EH (cell line): Measurements from ENCODE around the gene MACROD2.

Source experiments
- DNase-seq: peaks from one replicate; pipeline ENCODE4 v3.0.0-alpha.2; 2015; ENCODE audit warnings: low read depth

Gene MACROD2

DNA sequence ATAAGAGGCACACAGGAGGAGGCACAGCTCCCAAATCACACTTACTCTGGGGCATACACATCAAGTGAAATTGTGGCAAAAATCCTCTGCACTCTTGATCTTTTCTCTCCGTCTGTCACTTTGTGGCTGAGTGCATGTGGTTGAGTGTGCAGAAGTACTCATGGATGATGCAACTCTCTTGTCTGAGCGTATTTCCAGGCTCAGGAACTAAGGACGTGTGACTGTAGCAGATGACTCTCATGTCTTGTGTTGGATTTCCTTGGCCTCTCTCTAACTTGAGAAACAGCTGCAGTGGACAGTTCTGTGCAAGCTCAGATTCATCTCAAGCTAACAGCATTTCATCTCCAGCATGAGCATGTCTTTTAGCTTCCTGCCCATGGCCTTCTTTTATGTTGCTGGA, 587.5 kb downstream of the MACROD2 start:
- DNase-seq = peak; percentile 44

GRCh38 chr20:14583413-14583812, 588.1 kb downstream of the MACROD2 start:
- DNase-seq = peak; percentile 10

DNA sequence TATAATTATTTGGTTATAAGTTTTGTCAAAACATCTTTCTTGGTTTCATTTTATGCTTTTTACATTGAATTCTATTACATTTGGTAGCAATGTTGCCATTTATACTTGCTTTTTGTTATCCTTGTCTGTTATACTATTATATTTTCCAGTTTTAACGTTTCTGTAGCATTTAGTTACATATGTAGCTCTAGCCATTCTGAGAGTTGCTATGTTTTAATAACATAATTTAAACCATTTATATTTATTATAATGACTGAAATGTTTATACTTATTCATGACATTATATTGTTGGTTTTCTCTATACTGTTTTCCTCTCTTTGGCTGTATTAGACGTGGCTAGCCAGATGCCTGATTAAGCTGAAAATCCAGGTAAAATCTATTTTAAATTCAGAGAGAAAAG, 594.1 kb downstream of the MACROD2 start:
- DNase-seq = no peak

DNA sequence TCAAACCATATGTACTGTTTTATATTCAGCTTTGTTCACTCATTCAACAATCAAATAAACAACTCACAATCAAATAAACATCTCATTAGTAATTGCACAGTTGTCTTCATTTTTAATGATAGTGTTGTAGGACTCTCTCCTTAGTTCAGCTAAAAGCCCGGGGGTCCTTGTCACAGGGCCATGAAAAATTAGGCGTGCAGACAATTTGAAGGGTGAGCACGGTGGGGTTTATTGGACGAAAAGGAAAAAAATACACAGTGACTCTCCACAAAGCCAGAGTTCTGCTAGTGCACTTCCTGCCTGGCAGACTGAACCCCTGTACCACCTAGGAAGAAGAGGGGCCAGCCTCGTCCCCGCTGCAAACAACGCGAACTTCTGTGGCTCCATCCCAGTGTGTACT, 599.7 kb downstream of the MACROD2 start:
- DNase-seq = no peak

GRCh38 chr20:14597206-14597715, 601.9 kb downstream of the MACROD2 start:
- DNase-seq = no peak

- no peak for DNase-seq
Observed at GRCh38 chr20:14599613-14600012, 604.3 kb downstream of the MACROD2 start.

DNA sequence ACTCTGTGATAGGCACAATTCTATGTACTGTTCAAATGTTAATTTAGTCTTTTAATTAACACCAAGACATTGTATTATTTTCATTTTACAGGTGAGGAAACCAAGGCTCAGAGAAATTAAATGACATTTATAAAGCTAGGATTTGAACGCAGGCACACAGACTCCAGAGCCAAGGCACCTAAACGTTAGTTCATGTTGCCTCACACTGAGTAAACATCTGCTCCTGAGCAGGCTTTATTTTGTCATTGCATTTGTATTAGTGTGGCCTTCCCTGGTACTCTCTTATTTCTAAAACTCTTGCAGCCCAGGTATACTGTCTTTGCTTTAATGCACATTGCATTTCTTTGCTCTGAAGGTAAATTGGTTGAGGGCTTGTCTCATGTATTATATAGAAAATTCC, 605.2 kb downstream of the MACROD2 start:
- DNase-seq = no peak

DNA sequence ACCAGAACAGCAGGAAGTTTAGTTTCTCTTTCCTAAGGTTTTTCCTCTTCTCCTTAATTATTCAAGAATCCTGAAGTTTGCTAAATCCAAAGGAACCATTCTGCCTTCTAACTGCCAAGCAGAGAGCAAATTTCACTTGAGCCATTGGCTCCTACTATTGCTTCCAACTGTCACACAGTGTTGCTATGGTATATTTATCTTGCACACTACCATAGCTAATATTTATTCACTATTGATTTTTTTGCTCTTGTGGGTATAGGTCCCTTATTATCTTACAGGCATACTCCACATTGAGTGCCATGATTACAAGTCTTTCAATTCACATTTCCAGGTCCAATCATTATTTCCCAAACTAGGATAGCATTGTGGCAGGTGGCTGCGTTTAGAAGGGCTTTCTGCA, 608.8 kb downstream of the MACROD2 start:
- DNase-seq = no peak

DNA sequence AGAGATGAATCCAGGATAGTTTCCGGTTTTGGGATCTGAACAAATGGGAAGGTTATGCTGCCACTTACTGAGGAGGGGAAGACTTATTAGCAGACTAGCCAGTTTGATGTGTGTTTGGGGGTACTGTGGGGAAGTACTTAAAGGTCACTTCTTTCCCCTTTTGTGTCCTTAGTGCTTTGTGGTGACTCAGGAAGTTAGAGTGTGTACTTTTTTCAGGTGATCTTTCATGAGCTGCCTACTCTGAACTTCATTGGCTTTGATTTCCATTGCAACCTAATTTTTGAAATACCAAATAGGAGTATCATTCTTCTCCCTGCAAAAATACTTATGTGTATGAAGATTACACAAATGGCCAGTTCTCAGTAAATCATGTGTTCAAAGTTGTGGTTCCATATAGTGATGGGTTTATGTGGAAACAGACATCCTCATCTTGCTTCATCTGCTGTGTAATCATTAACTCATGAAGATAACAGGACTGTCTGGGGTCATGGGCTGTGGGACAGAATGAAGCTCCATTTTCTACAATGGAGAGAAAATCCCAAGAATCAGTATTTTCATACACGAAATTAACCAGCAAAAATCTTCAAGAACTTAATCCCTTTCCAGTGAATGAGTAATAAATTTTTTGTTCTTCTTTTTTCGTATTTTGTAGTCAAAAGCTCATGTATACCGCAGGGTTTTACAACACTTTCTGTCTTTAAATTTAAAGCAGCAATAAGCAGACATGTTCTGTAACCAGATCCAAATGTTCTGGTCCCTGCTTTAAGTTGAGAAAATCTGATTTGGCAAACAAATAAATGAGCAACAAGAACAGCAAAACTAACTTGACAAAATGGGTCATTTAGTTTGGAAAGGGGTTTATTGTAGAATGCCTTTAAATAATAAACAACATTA, 614.3 kb downstream of the MACROD2 start:
- no peak for DNase-seq

GRCh38 chr20:14611479-14611878, 616.2 kb downstream of the MACROD2 start:
- DNase-seq = no peak

DNA sequence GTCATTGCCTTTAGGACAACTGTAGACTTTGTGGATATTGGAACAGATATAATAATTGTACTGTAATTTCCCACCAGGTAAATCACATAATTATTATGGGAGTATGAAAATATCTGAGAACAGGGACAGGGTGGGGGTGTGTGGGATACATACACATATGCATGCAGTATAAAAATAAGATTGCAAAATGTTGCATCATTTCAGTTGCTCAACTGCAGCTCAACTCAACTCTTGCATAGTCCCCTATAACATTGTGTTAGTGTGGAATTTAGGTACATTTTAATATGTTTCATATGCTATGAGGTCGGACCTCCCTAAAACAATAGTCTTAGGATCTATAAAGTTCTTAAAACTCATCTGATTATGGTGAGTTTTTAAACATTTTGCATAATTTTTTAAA, 617.1 kb downstream of the MACROD2 start:
- peak; percentile 3 for DNase-seq

GRCh38 chr20:14616003-14616402, 620.7 kb downstream of the MACROD2 start:
- no peak for DNase-seq

- DNase-seq = no peak
Observed at GRCh38 chr20:14617123-14617522, 621.8 kb downstream of the MACROD2 start.

DNA sequence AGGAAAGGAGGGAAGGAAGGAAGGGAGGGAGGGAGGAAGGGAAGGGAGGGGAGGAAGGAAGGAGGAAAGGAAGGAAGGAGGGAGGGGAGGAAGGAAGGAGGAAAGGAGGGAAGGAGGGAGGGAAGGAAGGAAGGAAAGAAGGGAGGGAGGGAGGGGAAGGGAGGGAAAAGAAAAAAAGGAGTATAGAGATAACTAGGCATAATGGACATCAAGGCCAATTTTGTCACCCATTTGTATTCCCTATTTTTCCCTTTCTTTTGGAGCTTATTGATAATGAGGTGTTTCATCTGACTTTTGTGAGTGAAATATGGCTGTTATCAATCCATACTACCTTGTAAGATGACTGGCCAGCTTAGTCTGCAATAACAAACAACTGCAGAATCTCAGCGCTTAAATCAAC, 624.1 kb downstream of the MACROD2 start:
- DNase-seq = no peak

GRCh38 chr20:14622796-14623195, 627.5 kb downstream of the MACROD2 start:
- DNase-seq = peak; percentile 22

GRCh38 chr20:14631011-14631410, 635.7 kb downstream of the MACROD2 start:
- DNase-seq = no peak

DNA sequence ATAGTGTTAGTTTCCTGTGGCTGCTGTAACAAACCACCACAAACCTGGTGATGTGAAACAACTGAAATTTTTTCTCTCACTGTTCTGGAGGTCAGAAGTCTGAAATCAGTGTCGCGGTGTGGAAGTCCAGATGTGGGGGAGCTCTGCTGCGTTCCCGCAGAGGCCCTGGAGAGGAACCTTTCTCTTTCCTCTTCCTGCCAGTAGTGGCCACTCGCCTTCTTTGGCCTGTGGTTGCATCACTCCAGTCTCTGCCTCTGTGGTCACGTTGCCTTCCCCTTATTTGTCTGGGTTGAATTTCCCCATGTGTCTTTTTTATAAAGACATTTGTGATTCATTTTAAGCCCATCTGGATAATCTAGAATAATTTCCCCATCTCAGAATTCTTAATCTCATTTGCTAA, 637.6 kb downstream of the MACROD2 start:
- DNase-seq = peak; percentile 3

DNA sequence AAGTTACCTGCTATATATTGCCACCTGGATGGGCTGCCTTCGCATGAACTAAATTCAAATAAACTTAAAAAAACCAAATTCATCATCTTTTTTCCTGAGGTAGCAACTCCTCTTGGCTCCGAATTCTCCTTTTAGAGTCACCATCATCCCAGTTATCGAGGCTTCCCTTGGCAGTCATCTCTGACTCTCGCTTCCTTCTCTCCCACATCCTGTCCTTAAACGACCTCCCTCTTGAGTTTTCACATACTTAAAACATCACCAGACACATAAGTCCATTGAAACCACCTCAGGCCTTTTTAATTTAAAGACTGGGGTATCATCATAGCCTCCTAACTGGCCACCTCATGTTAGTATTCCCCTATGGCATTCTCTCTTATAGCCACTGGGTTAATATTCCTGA, 638.2 kb downstream of the MACROD2 start:
- peak; percentile 54 for DNase-seq

DNA sequence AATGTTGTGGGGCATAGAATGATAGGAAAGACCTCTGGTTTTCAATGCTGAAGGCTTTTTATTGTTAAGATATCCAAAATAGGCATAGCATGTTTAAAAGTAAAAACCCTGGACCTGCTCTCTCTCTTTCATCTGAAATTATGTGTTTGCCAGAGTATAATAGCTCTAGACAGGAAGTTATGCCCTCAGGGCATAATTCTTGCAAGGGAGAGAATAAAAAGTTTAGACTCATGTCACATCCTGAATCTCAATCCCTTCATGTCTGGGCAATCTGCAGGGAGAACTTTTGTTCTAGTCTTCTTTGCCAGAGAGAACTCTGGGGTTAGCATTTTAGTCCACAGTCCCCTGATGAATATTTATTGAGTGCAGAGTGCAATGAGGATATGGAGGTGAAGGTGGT, 639.3 kb downstream of the MACROD2 start:
- DNase-seq = peak; percentile 43

DNA sequence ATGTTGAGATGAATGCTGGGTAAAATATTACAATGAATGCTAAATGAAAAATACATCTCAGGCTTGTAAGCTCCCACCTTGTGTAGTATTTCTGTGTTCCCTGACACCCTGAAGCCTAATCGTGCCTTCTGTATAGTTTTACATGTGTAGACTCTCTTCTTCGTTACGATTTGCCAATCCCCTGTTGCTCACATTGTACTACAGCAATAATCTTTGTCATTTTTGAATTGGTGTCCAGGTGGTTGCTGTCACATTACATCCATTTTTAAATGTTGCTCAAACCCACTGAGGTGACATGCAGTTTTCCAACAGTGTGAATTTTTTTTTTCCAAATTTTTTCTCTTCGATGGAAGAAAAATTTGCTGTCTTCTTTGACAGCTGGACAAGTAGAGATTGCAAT, 642.1 kb downstream of the MACROD2 start:
- DNase-seq = no peak

- no peak for DNase-seq
Observed at GRCh38 chr20:14643146-14643545, 647.8 kb downstream of the MACROD2 start.

DNA sequence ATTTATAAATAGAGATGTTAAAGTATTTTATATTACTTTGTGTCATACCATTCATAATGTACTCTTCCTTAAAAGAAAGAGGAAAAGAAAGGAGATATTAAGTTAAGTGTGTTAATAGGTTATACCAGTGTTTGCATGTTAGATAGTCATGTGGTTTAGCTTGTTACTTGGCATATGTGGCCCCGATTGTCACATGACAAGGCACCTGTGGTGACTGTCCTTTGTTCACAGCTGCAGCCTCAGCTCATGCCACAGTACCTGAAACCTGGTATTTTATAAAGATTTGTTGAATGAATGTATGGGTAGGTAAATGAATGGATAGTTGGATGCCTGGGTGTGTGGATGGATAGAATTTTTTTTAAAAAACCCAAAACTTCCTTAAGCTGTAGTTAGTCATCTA, 648.2 kb downstream of the MACROD2 start:
- no peak for DNase-seq

DNA sequence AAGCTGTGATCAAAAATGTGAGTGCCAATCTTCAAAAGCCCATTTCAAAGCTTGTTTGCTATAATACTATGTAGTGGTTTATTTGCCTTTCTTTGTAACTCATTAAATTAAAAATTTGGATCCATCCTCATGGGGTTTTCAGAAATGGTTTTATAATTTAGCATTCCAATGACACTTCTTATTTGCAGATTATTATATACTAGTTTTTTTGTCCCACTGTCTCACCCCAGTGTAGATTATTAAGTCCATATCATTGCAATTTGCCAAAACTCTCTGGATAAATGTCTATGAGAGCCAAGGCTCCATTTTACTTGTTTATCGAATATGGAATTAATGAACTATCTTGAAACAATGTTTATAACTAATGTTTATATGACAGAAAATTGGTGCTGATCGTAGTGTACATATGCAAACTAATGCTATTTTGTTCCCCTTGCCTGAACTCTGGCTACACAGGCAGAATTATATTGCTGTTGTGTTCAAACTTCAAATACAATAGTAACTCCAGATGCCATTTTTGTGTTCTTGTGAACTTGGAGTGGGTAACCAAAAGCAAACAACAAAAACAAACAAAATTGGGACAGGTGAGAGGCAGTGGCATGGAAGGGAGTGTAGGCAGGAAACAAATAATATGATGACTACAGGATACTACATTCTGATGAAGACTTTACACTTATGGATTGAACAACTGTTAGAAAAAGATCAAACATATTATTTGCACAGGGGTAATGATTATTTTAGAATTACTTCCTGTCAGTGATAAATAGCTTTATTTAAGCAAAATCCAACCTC, 649.2 kb downstream of the MACROD2 start:
- DNase-seq = no peak
